Pancreas (tissue), 10 donors: Measurements from ENCODE around the gene PCDHB7. TPM values are rescaled to one million over a fixed set of nuclear protein-coding genes. Genes with fewer than 3 reads are reported as not detected.
"Not testable (repeated sequence)": the region's sequence is repeated elsewhere in the genome, so short reads cannot be mapped to it uniquely, and the experiment has no call there.

Experiments
- ATAC-seq, 4 donors: fragments of 200-7000 bp; cut with Tn5 transposase; one replicate each; pipeline versions ENCODE4 v1.8.0 to v1.9.1; 2020; ENCODE audit warnings: mild to moderate bottlenecking in 4 of 4, moderate library complexity in 4 of 4
- DNase-seq, 6 donors: peaks; one replicate each; pipeline ENCODE4 v3.0.0-alpha.2; 2020
- FAIRE-seq: peaks from 2 replicates; lab custom pipeline; 2012; peaks lifted over from hg19 to GRCh38; lab: Jason Lieb, UNC
- H3K27ac ChIP-seq, 4 donors: fragments of 200-600 bp; sonication (generic); 1 replicate in 3 of 4; 2 replicates in 1 of 4; pipeline versions ENCODE4 v1.5.0 to v1.8.0; 2020
- H3K27me3 ChIP-seq, 4 donors: fragments of 200-600 bp; one replicate each; pipeline ENCODE4 v1.8.0; 2021
- H3K36me3 ChIP-seq, 3 donors: fragments of 200-600 bp; sonication (generic) in 1 of 3; one replicate each; pipeline versions ENCODE4 v1.5.0 to v1.8.0; 2020 to 2021
- H3K4me1 ChIP-seq, 3 donors: fragments of 200-600 bp; one replicate each; pipeline ENCODE4 v1.8.0; 2021
- H3K4me3 ChIP-seq, 4 donors: fragments of 200-600 bp; sonication (generic) in 2 of 4; one replicate each; pipeline versions ENCODE4 v1.5.0 to v1.8.0; 2020 to 2021
- H3K9me3 ChIP-seq, 4 donors: fragments of 200-600 bp; one replicate each; pipeline ENCODE4 v1.8.0; 2021
- WGBS, 2 donors: extraction: QIAGEN DNeasy Blood & Tissue Kit; methylation state at CpG; one replicate each; pipeline ENCODE4 v1.1.7; 2013; 5-methylcytosine and 5-hydroxymethylcytosine counted together
- intact Hi-C, 3 donors: fragments of 100-400 bp; cut with DNase I; formaldehyde crosslinking; loops; one replicate each; pipeline versions ENCODE4 v1.11.1 to v1.14.2; 2022
- polyA plus RNA-seq, 2 donors: library from polyadenylated mRNA; stranded (reverse); fragments of 200-250 nt; gene quantifications; one replicate each; pipeline ENCODE4 v1.2.3, GENCODE V29; 2013
- total RNA-seq, 6 donors: library from RNA; stranded (reverse); fragmentation: NEBNext Ultra II Directional in 4 of 6; extraction: Animal tissue kit (Norgen Biotek cat#: 25700) in 4 of 6; gene quantifications; one replicate each; pipeline versions ENCODE4 v1.2.1 to v1.2.4, GENCODE V29; 2021 to 2023
- TF ChIP-seq, protein P1 (sequence below), 4 donors: fragments of 200-600 bp; sonication (generic) in 3 of 4; IDR thresholded peaks; one replicate each; pipeline versions ENCODE4 v1.5.0 to v1.8.0; 2021; ENCODE audit warnings: antibody characterized with exemption in 4 of 4
- donor health status: healthy with polysubstance abuse.
- donor health status: DM: no; HTN: no; CAD: no; lungs with moderate emphysema.
- donor health status: DM: no; HTN: no; CAD: no.
- donor health status: control.
- donor health status: control.
- donor health status: Bipolar disorder and iron deficiency.
- donor health status: DM: yes; HTN: yes; CAD: no.
- donor health status: DM: no; HTN: no; CAD: no.
- donor health status: DM: no; HTN: no; CAD: no.
- donor health status: DM: yes; HTN: yes; CAD: no.

The PCDHB7 gene
- total and polyA plus RNA-seq, 8 donors, result 0.15 to 0.70 (median 0.45) TPM

DNA sequence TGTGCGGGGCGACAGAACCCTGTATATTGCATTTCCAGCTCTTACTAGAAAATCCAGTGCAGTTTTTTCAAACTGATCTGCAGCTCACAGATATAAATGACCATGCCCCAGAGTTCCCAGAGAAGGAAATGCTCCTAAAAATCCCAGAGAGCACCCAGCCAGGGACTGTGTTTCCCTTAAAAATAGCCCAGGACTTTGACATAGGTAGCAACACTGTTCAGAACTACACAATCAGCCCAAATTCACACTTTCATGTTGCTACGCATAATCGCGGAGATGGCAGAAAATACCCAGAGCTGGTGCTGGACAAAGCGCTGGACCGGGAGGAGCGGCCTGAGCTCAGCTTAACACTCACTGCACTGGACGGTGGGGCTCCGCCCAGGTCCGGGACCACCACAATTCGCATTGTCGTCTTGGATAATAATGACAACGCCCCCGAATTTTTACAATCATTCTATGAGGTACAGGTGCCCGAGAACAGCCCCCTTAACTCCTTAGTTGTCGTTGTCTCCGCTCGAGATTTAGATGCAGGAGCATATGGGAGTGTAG, 36.7 kb upstream of the PCDHB7 start:
- WGBS, 2 donors, result 31 to 42% methylated on average over 19 of the region's 19 CpGs
- Histone ChIP-seq H3K4me3 (peak overlapping the region; percentile 8 to 50 (median 34)), H3K9me3 (no peaks in the 10 kb centered on the region), H3K27ac (no peak overlapping the region), H3K4me1 (no peaks in the 10 kb centered on the region), H3K36me3 (no peaks in the 10 kb centered on the region), H3K27me3 (no peaks in the 10 kb centered on the region)
- ATAC-seq (peak; percentile 53 to 72 (median 63)), FAIRE-seq (no peak), DNase-seq (no peak)
- TF ChIP-seq, protein P1, sequence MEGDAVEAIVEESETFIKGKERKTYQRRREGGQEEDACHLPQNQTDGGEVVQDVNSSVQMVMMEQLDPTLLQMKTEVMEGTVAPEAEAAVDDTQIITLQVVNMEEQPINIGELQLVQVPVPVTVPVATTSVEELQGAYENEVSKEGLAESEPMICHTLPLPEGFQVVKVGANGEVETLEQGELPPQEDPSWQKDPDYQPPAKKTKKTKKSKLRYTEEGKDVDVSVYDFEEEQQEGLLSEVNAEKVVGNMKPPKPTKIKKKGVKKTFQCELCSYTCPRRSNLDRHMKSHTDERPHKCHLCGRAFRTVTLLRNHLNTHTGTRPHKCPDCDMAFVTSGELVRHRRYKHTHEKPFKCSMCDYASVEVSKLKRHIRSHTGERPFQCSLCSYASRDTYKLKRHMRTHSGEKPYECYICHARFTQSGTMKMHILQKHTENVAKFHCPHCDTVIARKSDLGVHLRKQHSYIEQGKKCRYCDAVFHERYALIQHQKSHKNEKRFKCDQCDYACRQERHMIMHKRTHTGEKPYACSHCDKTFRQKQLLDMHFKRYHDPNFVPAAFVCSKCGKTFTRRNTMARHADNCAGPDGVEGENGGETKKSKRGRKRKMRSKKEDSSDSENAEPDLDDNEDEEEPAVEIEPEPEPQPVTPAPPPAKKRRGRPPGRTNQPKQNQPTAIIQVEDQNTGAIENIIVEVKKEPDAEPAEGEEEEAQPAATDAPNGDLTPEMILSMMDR (IDR thresholded peaks at IDR 0.05), result no peak
- intact Hi-C loops, result no loop called here

DNA sequence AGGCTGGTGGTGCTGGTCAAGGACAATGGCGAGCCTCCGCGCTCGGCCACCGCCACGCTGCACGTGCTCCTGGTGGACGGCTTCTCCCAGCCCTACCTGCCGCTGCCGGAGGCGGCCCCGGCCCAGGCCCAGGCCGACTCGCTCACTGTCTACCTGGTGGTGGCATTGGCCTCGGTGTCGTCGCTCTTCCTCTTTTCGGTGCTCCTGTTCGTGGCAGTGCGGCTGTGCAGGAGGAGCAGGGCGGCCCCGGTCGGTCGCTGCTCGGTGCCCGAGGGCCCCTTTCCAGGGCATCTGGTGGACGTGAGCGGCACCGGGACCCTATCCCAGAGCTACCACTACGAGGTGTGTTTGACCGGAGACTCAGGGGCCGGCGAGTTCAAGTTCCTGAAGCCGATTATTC, 35.1 kb upstream of the PCDHB7 start:
- intact Hi-C loops, H3K36me3 ChIP-seq, ATAC-seq, H3K27me3 ChIP-seq, H3K27ac ChIP-seq, H3K9me3 ChIP-seq, H3K4me3 ChIP-seq, FAIRE-seq, H3K4me1 ChIP-seq: not testable (repeated sequence)
- WGBS, 2 donors, result 49 to 61% methylated on average over 27 to 34 of the region's 34 CpGs
- peak in 1 of 6 donors; percentile 39 for DNase-seq

DNA sequence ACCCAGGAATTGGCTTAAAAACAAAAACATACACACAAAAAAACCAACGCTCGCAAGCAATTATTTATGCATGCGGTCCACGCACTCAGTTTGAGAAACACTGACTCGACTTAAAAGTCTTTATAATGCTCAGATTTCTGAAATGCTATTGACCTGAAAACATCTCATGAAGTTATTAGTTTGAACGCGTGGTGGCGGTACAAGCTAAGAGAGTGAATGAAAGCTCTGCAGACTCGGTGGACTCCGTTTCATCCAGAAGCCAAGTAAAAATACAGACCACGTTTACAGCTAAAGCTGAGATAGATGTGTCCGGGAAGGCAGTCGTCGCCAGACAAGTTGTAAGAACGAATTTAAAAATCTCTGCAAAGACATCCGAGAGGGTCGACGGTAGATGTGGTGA, 22.6 kb upstream of the PCDHB7 start, which contains the start of gene PCDHB6:
Gene PCDHB6 (plus strand): TSS at position 246 of the 400 bp plus-strand sequence. CDS start 201 bp downstream, outside the sequence.
- 11 to 26% methylated on average over 18 of the region's 18 CpGs for WGBS, 2 donors
- no peak for DNase-seq
- Histone ChIP-seq H3K9me3 (peaks cover 0 to 4% (median 0%) of the 10 kb centered on the region in 4 donors), H3K27me3 (no peaks in the 10 kb centered on the region), H3K4me3 (peak within 1 kb of the TSS in 1 of 4 donors; percentile 11), H3K36me3 (no peaks in the 10 kb centered on the region), H3K27ac (no peak within 1 kb of the TSS), H3K4me1 (no peaks in the 10 kb centered on the region)
- no peak for FAIRE-seq
- TF ChIP-seq, protein P1 (IDR thresholded peaks at IDR 0.05), result no peak
- ATAC-seq, result peak in 1 of 4 donors; percentile 37
- intact Hi-C loops, result loop anchor here in 1 of 3 donors (10.0 kb wide), 1 partner anchor 235 kb away; the partner anchor contains the start of genes PCDHGA7 and PCDHGB4

DNA sequence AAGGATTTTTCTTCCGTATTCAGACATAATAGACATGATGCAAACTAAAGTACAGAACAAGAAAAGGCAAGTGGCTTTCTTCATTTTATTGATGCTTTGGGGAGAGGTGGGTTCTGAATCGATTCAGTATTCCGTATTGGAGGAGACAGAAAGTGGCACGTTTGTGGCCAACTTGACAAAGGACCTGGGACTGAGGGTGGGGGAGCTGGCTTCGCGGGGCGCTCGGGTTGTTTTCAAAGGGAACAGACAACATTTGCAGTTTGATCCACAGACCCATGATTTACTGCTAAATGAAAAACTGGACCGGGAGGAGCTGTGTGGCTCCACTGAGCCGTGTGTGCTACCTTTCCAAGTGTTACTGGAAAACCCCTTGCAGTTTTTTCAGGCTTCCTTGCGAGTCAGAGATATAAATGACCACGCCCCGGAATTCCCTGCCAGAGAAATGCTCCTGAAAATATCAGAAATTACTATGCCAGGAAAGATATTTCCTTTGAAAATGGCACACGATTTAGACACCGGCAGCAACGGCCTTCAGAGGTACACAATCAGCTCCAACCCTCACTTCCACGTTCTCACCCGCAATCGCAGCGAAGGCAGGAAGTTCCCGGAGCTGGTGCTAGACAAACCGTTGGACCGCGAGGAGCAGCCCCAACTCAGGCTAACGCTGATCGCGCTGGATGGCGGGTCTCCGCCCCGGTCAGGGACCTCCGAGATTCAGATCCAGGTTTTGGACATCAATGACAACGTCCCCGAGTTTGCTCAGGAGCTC, 22.0 kb upstream of the PCDHB7 start:
- Histone ChIP-seq H3K9me3 (peaks cover 0 to 4% (median 0%) of the 10 kb centered on the region in 4 donors), H3K4me3 (peak overlapping the region in 1 of 4 donors; percentile 11), H3K4me1 (no peaks in the 10 kb centered on the region), H3K27ac (no peak overlapping the region), H3K27me3 (no peaks in the 10 kb centered on the region), H3K36me3 (no peaks in the 10 kb centered on the region)
- DNase-seq, result no peak
- 29 to 48% methylated on average over 33 of the region's 33 CpGs for WGBS, 2 donors
- no peak for FAIRE-seq
- TF ChIP-seq, protein P1 (IDR thresholded peaks at IDR 0.05), result no peak
- intact Hi-C loops, result loop anchor here in 1 of 3 donors (10.0 kb wide), 1 partner anchor 234 kb away; the partner anchor contains the start of genes PCDHGA7 and PCDHGB4
- no peak for ATAC-seq

DNA sequence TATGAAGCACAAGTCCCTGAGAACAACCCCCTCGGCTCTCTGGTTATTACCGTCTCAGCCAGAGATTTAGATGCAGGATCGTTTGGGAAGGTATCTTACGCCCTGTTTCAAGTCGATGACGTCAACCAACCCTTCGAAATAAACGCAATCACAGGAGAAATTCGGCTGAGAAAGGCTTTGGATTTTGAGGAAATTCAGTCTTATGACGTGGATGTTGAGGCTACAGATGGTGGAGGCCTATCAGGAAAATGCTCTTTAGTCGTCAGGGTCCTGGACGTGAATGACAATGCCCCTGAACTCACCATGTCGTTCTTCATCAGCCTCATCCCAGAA, 21.5 kb upstream of the PCDHB7 start:
- intact Hi-C loops, result loop anchor here in 1 of 3 donors (10.0 kb wide), 1 partner anchor 234 kb away; the partner anchor contains the start of genes PCDHGA7 and PCDHGB4
- ATAC-seq (no peak), FAIRE-seq (no peak), DNase-seq (no peak)
- Histone ChIP-seq H3K27ac (no peak overlapping the region), H3K4me1 (no peaks in the 10 kb centered on the region), H3K27me3 (no peaks in the 10 kb centered on the region), H3K9me3 (peaks cover 0 to 4% (median 0%) of the 10 kb centered on the region in 4 donors), H3K4me3 (no peak overlapping the region), H3K36me3 (no peaks in the 10 kb centered on the region)
- TF ChIP-seq, protein P1 (IDR thresholded peaks at IDR 0.05), result no peak
- 22 to 48% methylated on average over 13 of the region's 13 CpGs for WGBS, 2 donors

DNA sequence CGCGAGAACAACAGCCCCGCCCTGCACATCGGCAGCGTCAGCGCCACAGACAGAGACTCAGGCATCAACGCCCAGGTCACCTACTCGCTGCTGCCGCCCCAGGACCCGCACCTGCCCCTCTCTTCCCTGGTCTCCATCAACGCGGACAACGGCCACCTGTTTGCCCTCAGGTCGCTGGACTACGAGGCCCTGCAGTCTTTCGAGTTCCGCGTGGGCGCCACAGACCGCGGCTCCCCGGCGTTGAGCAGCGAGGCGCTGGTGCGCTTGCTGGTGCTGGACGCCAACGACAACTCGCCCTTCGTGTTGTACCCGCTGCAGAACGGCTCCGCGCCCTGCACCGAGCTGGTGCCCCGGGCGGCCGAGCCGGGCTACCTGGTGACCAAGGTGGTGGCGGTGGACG, 20.8 kb upstream of the PCDHB7 start:
- H3K4me3 ChIP-seq, H3K27ac ChIP-seq, DNase-seq, H3K4me1 ChIP-seq, ATAC-seq, H3K27me3 ChIP-seq, H3K9me3 ChIP-seq, FAIRE-seq, H3K36me3 ChIP-seq: not testable (repeated sequence)
- intact Hi-C loops, result loop anchor here in 1 of 3 donors (10.0 kb wide), 1 partner anchor 233 kb away; the partner anchor contains the start of genes PCDHGA7 and PCDHGB4
- WGBS, 2 donors, result 23 to 40% methylated on average over 32 to 41 of the region's 41 CpGs

DNA sequence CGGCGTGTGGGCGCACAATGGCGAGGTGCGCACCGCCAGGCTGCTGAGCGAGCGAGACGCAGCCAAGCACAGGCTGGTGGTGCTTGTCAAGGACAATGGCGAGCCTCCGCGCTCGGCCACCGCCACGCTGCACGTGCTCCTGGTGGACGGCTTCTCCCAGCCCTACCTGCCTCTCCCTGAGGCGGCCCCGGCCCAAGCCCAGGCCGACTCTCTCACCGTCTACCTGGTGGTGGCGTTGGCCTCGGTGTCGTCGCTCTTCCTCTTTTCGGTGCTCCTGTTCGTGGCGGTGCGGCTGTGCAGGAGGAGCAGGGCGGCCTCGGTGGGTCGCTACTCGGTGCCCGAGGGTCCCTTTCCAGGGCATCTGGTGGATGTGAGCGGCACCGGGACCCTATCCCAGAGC, 20.3 kb upstream of the PCDHB7 start:
- not testable (repeated sequence) for ATAC-seq, H3K27ac ChIP-seq, H3K9me3 ChIP-seq, H3K4me1 ChIP-seq, DNase-seq, H3K27me3 ChIP-seq, FAIRE-seq, H3K36me3 ChIP-seq, H3K4me3 ChIP-seq
- WGBS, 2 donors, result 27 to 29% methylated on average over 14 to 36 of the region's 36 CpGs
- intact Hi-C loops, result loop anchor here in 1 of 3 donors (10.0 kb wide), 1 partner anchor 233 kb away; the partner anchor contains the start of genes PCDHGA7 and PCDHGB4
